LoVo (cell line): ENCODE measurements around the gene ADSS1.
"Not testable (repeated sequence)": the region's sequence is repeated elsewhere in the genome, so short reads cannot be mapped to it uniquely, and the experiment has no call there.

Experiments
- DNase-seq: peaks from one replicate; pipeline ENCODE4 v3.0.0-alpha.2; 2016; ENCODE audit warnings: low spot score

The ADSS1 gene

DNA sequence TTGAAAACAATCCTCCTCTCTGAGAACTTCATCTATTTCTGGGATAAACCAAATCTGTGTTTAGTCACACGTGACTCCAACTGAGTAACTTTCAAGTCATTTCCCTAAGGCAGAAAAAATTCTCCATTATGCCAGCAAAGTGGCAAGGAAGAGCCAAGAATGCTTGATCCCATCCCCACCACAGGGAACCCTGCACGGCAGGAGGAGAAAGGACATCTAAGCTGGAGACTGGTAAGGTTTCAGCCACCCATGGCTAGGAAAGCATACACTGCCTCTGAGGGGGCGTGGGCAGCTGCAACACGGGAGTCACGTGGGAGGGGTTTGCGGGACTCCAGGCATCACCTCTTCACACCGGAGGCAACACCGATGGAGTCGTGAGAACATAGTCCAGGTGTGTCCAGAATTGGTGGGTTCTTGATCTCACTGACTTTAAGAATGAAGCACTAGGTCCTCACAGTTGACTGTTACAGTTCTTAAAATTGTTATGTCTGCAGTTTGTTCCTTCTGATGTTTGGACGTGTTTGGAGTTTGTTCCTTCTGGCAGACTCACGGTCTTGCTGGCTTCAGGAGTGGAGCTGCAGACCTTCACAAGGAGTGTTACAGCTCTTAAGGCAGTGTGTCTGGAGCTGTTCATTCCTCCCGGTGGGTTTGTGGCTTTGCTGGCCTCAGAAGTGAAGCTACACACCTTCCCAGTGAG, 26.2 kb downstream of the ADSS1 start:
- no peak for DNase-seq

DNA sequence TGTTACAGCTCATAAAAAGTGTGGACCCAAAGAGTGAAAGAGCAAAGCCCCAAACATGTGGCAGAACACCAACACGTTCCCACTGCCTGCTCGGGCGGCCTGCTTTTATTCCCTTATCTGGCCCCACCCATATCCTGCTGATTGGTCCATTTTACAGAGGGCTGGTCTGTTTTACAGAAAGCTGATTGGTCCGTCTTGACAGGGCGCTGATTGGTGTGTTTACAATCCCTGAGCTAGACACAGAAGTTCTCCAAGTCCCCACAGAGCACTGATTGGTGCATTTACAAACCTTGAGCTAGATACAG, 26.7 kb downstream of the ADSS1 start:
- DNase-seq, result not testable (repeated sequence)

DNA sequence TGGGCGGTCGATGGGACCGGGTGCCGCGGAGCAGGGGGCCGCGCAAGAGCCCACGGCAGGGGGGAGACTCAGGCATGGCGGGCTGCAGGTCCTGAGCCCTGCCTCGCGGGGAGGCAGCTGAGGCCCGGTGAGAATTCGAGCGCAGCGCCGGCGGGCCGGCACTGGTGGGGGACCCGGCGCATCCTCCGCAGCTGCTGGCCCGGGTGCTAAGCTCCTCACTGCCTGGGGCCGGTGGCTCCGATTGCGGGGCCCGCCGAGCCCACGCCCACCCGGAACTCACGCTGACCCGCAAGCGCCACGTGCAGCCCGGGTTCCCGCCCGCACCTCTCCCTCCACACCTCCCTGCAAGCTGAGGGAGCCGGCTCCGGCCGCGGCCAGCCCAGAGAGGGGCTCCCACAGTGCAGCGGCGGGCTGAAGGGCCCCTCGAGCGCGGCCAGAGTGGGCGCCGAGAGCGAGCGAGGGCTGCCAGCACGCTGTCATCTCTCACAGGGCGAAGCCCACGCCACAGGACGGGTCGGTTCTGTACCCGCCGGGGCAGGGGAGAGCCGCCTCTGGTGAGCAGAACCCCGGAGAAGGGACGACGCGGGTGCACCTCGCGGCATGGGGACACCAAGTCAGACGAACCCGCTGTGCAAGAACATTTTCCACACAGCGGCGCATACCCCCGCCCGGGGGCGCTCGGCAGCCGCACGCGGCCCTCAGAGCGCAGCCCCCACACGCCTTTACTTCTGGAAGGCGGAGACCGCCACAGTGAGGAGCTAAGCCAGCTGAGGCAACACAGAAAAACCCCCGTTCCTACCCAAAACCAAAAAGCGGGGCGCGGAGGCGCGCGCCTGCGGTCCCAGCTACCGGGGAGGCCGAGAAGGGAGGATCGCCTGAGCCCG, 27.8 kb downstream of the ADSS1 start:
- no peak for DNase-seq

DNA sequence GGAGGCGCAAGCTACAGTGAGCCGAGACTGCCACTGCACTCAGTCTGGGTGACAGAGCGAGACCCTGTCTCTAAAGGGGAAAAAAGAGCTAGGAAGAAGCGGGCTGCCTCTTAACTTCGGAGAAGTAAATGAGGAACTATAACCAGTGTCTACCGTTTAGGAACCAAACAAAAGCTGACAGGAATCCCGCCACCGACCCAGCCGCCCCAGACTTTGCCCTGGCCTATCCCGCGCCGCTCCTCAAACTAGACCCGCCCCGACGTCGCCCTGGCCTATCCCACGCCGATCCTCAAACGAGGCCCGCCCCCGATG, 28.4 kb downstream of the ADSS1 start:
- no peak for DNase-seq

DNA sequence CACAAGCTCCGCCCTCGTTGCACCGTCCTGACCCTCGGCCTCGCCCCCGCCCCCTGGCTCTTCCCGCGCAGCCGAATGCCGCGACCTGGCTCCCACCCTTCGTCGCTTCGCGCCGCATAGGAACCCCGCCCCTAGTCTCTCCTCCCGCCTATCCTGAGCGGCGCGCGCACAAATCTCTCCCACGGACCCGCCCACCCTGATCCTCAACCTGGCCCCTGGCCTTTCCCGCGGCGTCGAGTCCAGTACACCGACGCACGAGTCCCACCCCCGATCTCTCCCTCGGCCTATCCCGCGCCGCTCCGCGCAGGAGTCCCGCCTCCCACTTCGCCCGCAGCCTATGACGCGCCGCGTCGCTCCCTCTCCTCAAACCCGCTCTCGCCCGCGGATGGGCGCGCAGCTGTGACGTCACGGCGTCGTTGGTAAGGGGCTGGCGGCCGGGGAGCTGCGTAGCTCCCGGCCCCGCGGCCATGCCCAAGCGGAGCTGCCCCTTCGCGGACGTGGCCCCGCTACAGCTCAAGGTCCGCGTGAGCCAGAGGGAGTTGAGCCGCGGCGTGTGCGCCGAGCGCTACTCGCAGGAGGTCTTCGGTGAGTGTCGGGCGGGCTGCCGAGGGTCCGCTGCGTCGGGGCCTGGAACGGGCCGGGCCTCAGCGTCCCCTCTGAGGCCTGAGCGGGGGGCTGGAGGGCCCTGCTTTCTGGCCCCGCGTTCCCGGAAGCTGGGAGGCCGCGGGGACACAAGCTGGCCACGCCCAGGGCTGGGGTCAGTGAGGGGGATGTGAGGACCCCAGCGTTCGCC, 28.9 kb downstream of the ADSS1 start, which contains the start of gene SIVA1:
SIVA1 (plus strand) TSS at position 413 of the 793 bp plus-strand sequence; CDS start at position 468, 55 bp downstream.
- peak; percentile 99 for DNase-seq

DNA sequence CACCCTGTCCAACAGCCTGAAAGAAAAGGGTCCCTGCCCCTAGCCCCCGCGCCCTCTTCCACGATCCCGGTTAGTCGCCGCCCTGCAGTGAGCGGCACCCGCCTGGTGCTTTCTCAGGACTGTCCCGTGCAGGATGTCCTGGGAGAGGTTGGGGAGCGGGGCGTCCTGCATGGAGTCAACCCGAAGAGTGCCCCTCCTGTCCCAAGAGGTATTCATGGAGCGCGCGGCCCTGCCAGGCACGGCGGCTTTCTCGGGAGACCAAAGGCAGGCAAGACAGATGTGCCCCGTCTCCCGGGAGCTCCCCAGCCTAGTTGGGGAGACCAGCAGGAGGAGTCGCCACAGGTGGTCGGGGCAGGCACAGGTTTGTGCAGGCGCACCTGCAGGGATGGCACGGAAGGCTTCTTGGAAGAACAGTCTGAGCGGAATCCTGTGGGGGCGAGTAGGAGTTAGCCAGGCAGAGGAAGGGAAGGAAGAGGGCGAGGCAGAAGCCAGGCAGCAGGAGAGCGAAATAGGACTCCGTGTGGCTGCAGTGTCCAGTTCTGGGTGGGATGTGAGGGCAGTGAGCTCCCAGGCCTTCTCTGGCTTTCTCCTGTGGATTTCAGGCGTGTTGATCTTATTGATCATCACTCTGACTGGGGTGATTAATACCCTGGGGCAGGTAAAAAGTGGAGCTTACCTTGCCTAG, 29.6 kb downstream of the ADSS1 start:
- no peak for DNase-seq

DNA sequence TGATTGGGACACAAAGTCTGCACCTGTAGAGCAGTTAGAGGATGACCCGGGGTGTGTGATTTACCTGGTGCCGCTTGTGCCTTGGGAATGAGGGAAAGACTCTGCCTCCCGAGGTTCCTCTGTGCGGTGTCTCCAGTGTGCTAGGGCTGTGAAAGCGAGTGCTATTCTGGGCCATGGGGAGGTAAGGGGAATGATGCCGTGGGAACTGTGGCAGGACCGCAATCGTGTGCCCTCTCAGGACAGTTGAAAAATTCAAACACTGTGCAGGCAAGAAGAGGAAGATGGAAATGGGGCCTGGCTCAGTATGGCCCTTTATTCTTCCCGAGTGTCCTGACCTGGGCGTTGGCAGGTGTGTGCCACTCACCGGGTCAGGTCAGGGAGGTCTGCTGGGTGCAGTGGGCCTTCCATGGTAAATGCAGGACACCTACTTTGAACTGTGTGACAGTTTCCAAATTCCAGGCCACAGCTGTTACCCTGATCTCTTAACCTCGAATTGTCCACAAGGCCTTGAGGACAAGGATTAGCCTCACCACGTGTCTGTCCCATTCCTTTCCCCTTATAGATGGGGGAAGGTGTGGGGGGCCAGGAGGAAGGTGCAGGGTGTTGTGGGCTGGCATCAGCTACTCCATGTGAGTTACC, 30.3 kb downstream of the ADSS1 start:
- DNase-seq, result no peak

DNA sequence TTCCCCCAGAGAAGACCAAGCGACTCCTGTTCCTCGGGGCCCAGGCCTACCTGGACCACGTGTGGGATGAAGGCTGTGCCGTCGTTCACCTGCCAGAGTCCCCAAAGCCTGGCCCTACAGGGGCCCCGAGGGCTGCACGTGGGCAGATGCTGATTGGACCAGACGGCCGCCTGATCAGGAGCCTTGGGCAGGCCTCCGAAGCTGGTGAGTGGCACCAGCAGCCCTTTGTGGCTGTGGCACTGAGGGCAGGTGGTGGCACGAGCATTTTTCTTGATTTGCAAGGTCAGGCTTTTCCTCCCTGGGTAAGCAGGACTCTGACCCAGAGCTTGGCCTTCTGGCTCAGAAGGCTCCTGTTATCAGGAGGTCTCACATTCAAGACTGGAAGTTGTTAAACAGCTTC, 31.6 kb downstream of the ADSS1 start:
- no peak for DNase-seq

DNA sequence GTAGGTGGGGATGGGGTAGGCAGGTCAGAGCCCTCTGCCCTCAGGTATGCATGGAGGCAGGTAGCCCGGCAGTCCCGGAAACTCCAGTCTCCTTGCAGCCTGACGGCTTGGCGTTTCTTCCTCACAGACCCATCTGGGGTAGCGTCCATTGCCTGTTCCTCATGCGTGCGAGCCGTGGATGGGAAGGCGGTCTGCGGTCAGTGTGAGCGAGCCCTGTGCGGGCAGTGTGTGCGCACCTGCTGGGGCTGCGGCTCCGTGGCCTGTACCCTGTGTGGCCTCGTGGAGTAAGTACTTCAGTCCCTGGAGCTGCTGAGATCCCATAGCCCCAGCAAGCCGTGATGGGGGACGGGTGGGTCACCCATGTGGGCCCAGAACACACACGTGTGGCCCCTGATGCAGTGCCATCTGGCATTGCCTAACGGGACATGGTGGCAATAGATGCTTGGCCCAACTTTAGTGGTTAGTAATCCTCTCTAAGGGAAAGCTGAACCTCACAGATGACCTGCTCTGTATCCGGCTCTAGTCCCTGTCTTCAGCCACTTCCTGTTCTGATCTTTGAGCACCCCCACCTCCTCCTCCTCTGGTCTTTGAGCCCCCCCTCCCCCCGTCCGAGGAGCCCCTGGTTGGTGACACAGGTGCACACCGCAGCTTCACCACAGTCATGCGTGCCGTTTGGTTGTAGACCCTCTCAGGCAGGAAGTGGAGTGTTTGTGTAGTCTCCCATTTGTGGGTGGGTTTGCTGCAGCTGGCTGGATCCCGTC, 32.6 kb downstream of the ADSS1 start:
- DNase-seq, result no peak

DNA sequence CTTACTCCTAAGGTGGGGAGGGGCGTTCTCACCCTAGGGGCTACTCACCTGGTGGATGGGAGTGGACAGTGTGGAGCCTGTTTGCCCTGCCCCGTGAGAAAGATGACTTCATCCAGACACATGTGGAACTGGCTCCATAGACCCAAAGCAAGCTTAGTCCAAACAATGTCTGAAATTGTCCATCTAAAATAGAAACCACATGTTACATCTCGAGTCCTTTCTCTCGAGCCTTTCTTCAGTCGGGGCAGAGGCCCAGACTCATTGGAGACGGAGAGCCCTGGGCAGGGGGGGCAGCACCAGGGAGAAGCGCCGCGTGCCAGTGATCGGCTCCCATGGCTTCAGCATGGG, 33.2 kb downstream of the ADSS1 start:
- no peak for DNase-seq

DNA sequence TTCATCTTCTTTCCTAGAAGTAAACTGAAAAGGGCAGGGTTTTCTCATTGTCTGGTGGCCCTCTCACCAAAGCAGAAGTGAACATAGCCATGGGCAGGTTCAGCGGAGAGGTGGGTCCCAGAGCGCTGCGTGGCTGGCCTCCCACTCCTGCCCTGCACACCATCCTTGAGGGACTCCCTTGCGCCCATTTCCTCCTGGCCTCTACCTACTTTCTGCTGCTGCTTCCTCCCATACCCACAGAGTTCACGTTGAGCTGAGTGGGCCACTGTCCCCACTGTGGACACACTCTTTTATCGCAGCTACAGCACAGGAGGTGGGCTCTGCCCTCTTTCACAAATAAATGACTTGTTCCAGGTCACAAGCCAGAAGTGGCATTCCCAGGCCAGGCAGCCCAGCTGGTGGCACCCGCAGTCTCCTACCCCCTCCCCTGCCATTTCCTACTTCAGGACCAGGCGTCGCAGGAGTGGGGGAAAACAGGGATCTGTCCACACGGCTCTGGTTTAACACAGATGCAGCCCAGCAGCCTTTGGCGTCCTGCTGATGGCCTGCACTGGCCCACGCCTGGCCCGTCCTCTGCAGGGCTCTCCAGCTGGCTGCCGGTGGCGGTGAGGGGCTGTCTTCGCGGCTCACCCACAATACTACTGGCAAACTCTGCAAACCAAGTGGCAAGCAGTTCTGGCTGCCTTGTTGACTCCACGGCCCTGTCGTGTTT, 33.8 kb downstream of the ADSS1 start:
- no peak for DNase-seq

DNA sequence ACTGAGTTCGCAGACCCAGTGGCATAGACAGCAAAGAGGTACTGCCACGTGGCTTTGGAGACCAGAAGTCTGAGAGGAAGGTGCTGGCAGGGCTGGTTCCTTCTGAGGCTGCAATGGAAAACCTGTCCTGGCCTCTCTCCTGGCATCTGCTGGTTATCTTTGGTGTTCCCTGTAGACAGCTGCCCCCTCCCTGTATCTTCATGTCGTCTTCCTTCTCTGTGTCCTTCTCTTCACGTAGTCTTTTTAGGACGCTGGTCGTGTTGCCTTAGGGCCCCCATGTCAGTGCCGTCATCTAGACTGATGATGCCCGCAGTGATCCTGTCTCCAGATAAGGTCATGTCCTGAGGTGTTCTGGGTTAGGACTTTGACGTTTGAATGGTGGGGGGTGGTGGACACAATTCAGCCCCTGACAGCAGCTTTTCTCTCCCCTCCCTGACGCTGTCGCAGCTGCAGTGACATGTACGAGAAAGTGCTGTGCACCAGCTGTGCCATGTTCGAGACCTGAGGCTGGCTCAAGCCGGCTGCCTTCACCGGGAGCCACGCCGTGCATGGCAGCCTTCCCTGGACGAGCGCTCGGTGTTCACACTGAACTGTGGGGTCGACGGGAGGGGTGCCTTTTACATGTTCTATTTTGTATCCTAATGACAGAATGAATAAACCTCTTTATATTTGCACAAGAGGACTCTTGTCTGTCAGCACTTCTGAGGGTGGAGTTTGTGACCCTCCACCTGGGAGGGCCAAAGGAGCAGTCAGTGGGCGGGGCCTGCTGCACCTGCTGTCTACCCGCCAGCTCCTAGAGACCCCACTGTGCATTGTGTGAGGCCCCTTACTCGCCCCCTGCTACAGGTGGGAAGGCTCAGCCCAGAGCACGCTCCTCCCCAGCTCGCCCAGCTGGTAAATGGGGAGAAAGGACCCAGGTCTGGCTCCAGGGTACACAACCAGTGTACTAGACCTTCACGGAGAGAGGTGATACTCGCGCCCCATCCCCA, 35.2 kb downstream of the ADSS1 start:
- DNase-seq, result no peak

DNA sequence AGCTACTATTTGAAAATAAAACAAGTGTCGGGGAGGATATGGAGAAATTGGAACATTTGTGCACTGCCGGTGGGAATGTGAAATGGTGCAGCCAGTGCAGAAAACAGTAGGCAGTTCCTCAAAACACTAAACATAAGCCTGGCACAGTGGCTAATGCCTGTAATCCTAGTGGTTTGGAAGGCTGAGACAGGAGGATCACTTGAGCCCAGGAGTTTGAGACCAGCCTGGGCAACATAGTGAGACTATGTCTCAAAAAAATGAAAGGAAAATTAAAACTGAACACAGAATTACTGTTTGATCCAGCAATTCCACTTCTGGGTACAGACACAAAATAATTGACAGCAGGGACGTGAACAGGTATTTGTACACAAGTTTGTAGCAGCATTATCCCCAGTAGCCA, 41.5 kb downstream of the ADSS1 start:
- no peak for DNase-seq

DNA sequence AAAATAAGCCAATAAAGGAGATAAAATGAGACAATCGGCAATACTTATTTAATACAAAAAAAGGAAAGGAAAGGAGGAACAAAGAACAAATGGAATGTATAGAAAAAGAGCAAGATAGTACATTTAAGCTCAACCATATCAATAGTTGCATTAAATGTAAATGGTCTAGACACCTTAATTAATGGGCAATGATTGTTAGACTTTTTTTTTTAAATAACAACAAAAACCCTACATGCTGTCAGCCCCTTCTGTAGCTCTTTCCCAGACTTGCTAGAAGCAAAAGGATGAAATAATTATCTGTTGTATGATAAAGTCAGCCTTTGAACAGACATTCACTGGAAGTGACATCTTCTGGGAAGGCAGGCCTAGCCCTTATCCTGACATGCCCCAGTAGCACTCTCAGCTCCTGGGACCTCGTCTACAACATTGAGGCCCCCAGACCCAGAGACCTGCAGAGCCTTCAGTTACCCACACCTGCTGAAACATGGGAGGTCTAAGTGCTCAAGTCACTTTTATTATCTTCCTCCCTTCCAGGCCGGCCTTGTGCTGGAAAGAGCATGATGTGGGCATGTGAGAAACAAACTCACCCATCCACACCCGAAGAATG, 42.3 kb downstream of the ADSS1 start:
- no peak for DNase-seq

DNA sequence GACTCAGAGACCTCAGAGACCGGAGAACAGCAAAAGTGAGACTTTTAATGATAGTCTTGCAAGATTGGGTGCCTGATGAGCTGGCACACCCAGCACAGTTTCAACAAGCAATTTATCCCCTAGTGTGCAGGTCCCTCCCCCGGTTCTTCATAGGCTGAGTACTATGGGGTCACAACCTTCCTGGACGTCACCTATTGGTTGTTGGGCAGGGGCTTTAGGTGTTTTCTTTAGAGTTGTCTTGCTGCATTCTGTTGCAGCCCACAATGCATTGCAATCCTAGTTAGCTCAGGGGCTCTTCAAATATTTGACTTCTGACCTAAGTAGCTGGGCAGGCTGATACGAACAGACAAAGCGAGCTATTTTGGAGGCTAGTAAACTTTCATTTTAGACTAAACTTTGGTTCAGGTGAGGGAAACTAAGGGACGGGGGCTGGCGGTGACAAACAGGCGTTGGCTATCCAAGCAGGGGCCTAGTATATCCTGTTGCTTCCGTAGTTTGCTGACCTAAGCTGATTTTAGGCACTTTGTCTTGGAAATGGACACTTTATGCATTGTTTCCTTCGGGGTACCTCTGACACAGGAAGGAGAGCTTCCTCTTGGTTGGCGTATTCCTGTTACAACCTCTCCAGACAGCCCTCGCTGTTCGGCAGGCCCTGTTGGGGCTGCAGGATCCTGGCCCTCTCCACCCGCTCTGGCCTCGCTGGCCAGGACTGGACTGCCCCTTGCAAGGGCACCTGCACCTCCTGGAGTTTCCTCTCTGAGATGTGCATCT, 43.0 kb downstream of the ADSS1 start:
- DNase-seq, result no peak

DNA sequence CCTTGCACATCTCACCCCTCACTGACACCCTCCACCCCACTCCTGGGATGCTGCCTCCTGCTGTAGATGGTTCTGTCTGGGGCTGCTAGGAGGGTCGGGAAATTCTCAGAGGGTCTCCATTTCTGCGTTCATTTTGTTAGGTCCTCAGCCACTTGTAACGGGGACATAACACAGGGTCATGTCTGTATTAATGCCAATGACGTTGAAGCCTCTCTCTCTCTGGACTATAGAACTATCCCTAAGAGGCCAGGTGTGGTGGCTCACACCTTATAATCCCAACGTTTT, 43.5 kb downstream of the ADSS1 start:
- no peak for DNase-seq

DNA sequence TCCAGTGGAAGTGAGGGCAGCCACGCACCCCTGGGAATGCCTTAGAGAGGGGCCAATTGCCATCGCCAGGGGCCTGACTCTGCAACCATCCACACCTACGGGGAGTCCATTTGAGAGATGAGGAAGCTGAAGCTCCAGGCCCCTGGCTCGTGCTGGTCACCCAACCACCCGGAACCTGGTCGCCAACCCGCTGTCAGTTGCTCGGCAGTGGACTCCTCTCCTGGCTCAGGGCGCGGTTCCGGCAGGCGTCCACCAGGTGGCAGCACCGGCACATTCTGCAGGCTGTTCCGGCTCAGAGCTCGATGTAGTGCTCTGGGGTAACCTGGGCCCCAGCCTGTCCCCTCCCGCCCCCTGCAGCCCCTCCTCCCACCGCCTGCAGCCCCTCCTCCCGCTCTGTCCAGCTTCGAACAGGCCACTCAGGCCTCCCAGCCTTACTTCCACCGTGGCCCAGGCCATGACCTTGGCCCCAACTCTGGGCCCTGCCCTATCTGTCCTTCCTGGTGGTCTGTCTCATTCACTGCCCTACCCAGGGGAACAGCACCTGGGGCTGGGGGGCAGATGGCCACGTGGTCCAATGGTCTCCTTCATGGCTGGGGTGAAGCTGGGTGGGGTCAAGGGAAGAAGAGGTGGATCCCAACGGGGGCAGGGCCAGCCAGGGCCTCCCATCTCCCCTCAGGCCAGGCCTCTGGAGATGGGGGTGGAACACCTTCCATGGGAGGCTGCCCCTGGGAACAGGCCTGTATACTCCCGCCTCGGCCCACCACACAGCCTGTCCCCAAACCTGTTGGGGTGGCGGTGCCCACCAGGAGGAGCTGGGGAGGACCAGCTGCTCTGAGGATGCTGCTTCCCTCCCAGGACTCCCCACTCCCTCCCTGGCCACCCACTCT, 44.7 kb downstream of the ADSS1 start:
- peak; percentile 70 for DNase-seq
